Daoy (cell line): ENCODE measurements around the gene TUBD1. TPM values are rescaled to one million over a fixed set of nuclear protein-coding genes. Genes with fewer than 3 reads are reported as not detected.
"Not testable (repeated sequence)": the region's sequence is repeated elsewhere in the genome, so short reads cannot be mapped to it uniquely, and the experiment has no call there.

Experiments
- DNase-seq: peaks from one replicate; pipeline ENCODE4 v3.0.0-alpha.2; 2015; ENCODE audit warnings: low read depth
- total RNA-seq: library from RNA; depleted of rRNA; stranded (reverse); fragments of >200 nt; shearing (Covaris generic); gene quantifications from 2 replicates; pipeline ENCODE4 v1.2.3, GENCODE V29; 2014; rRNA removed

Gene TUBD1, protein sequence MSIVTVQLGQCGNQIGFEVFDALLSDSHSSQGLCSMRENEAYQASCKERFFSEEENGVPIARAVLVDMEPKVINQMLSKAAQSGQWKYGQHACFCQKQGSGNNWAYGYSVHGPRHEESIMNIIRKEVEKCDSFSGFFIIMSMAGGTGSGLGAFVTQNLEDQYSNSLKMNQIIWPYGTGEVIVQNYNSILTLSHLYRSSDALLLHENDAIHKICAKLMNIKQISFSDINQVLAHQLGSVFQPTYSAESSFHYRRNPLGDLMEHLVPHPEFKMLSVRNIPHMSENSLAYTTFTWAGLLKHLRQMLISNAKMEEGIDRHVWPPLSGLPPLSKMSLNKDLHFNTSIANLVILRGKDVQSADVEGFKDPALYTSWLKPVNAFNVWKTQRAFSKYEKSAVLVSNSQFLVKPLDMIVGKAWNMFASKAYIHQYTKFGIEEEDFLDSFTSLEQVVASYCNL
- 16.4 and 19.8 TPM in 2 replicates for total RNA-seq

DNA sequence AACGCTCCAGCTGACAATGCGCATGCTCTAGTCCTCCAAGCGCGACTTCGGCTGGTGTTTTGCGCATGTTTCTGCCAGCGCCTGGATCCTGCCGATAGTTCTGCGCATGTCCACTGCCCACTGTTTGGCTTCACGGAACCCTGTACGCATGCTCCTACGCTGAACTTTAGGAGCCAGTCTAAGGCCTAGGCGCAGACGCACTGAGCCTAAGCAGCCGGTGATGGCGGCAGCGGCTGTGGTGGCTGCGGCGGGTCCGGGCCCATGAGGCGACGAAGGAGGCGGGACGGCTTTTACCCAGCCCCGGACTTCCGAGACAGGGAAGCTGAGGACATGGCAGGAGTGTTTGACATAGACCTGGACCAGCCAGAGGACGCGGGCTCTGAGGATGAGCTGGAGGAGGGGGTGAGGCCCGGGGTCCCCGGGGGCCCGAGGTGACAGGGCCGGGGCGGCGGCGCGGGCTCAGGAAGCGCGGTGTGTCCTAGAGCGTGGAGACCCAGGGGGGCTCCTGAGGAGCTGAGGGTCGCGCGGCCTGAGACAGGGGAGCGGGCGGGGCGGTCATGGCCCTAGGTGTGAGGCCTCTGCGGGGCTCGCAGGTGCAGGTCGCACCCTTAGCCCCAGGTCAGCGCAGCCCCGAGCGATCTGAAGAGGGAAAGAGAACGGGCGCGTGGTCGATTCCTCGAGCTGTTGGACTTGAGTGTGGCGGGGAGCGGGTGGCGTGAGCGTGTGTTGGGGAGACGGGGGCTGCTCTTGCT, at the start of gene TUBD1, which contains the start of gene RPS6KB1:
TSS of gene TUBD1 (minus strand) at position 20 of the 752 bp plus-strand sequence. CDS start 1,941 bp downstream, outside the sequence.
TSS of gene RPS6KB1 (plus strand) at position 198 of the 752 bp plus-strand sequence. CDS start at position 262, 64 bp downstream.
- DNase-seq: peak; percentile 100

DNA sequence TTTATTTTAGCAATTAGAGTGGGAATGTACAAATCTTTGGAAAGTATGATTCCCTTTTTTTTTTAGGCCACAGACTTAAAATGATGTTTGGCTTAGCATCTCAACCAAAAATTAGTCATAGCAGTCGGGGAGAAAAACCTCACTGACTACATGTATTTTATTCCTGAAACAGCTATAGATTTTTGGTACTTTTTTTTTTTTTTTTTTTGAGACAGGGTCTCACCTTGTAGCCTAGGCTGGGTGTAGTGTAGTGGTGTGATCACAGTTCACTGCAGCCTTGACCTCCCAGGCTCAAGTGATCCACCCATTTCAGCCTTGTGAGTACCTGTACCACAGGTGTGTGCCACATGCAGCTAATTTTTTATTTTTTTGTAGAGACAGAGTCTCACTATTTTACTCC, 48.4 kb upstream of the TUBD1 start:
- no peak for DNase-seq

DNA sequence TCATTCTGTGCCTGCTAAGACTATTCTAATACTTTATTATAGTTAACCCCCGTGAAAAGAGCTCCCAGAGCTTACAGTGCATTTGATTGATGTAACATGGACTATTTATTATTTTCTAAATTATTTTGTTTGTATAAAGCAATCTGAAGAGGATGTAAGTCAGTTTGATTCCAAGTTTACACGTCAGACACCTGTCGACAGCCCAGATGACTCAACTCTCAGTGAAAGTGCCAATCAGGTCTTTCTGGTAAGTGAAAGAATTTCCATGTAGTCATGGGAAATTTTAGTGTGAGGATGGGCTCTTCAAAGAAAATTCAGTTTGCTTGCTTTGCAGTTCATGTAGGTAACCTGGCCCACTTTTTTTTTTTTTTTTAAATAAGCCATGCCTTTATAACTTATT, 48.0 kb upstream of the TUBD1 start:
- DNase-seq: not testable (repeated sequence)

DNA sequence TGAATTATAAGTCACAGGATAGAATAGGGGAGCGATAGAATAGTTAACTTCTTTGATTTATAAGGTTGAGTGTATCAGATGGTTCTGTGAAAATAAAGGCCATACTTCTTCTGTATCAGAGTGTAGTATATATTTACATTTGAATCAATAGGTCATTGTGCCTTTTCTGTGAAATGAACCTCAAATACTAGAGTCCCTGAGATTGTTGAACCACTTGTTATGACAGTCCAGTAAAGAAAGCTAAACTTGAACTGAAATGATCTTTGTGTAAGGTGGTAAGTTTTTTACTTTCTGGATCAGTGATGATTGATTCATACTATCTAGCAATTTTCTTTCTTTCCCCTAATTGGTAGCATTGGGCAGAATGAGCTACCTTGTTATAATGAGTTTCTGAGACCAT, 40.6 kb upstream of the TUBD1 start:
- not testable (repeated sequence) for DNase-seq

DNA sequence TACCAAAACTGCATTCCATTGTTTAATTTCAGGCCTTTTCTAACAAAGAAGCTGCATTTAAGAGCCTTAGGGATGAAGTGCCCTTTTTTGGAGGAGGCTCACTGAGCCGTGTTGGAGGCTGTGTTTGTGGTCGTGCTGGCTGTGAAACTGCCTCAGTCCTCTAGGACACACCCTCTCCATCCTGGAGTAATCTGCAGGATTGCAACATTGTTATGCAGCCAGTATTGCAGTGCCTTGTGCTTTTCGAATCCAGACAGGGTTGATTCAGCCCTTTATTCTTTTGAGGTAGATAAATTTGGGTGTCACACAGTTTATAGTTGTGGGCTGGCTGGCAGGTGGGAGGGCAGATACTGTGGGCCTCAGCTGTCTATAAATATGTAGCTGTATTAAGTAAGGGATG, 38.0 kb upstream of the TUBD1 start:
- not testable (repeated sequence) for DNase-seq

DNA sequence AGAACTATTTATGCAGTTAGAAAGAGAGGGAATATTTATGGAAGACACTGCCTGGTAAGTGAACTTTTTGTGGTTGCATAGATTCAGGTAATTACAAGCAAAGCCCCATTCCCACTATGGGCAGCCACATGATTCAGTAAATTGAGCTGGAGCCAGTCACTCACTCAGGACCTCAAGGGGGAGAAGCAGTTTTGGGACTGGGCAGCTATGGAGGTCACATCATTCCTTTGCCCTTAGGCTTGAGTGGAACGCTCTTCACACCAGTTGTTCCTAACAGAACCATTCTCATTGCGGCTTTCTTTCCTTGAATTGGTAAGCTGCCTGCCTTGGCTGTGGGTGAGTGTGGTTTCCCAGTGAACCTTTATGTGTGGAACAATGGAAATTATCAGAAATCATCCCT, 37.4 kb upstream of the TUBD1 start:
- not testable (repeated sequence) for DNase-seq

DNA sequence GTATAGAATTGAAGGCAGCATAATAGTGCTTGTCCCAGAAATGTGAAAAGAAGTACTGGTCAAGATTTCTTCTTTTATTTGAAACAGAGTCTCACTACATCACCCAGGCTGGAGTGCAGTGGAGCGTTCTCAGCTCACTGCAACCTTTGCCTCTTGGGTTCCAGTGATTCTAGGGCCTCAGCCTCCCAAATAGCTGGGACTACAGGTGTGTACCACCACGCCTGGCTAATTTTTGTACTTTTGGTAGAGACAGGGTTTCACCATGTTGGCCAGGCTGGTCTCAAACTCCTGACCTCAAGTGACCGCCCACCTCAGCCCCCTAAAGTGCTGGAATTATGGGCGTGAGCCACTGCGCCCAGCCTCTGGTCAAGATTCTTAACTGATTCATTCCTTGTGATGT, 27.9 kb upstream of the TUBD1 start:
- not testable (repeated sequence) for DNase-seq

DNA sequence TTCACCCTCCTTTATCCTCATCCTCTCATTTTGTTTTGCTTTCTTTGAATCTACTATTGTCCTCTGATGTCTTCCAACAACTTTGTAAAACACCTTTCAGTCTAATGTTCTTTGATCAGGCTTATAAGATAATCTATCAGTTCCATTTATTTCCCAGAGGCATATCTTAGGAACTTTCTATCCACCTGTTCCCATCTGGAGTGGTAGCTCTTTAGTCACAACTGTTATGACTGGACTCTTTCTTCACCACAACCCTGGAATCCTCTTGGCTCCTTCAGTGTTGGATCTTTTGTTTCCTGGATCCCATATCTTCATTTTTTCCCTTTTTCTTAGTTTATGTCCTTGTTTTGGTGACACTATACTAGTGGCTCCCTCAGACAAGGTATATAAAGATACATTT, 23.7 kb upstream of the TUBD1 start:
- DNase-seq: no peak

DNA sequence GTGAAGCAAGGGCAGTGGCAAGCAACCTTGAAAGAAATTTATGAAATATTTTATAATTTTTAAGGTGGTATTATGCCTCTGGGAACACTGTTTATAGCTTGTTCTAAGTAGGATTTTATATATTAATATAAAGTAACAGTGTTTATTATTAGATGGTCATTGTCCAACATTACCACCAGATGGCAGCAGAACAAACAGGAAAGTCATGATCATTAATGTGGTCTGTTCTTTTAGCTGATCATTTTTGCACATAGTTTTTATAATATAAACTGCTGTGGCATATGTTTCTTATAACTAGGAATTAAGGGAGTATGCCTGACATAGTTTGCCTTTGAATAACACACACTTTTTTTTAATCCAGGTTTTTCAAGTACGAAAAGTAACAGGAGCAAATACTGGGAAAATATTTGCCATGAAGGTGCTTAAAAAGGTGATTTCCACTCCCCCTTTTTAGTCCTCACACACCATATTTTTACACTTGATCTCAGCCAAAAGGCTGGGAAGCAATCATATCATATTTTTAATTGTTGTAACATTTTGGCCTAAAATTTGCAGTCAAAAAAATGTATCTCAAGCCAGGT, 21.6 kb upstream of the TUBD1 start:
- peak; percentile 23 for DNase-seq

DNA sequence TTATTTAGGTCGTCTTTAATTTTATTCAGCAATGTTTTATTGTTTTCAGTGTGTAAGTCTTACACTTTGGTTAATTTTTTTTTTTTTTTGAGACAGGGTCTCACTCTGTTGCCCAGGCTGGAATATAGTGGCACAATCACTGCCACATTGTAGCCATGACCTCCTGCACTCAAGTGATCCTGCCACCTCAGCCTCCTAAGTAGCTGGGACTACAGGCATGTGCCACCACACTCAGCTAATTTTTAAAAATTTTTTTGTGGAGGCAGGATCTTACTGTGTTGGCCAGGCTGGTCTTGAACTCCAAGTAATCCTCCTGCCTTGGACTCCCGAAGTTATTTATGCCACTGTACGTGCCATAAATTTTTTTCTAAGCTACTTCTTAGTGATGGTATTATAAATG, 14.7 kb upstream of the TUBD1 start:
- no peak for DNase-seq

DNA sequence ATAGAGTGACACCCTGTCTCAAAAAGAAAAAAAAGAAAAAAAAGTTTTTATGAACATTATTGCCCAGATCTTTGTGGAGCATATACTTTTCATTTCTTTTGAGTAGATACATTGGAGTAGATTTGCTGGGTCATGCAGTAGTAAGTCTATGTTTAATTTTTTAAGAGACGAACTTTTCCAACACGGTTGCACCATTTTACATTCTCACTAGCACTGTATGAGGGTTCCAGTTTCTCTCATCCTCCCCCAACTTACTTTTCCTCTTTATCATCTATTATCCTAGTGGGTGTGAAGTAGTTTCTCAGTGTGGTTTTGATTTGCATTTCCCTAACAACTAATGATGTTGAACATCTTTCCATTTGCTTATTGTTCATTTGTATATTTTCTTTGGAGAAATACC, 10.7 kb upstream of the TUBD1 start:
- no peak for DNase-seq

DNA sequence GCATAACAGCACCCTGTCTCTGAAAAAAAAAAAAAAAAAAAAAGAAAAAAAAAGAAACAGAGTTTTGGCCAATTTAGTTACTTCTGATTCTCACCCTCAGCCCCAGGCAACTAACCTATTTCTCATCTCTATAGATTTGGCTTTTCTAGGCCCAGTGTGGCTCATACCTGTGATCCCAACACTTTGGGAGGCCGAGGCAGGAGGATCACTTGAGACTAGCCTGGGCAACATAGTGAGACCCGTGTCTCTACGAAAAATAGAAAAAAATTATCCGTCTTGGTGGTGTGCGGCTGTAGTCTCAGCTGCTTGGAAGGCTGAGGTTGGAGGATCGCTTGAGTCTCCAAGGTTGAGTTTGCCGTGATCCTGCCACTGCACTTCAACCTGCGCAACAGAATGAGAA, 8.9 kb upstream of the TUBD1 start:
- no peak for DNase-seq

DNA sequence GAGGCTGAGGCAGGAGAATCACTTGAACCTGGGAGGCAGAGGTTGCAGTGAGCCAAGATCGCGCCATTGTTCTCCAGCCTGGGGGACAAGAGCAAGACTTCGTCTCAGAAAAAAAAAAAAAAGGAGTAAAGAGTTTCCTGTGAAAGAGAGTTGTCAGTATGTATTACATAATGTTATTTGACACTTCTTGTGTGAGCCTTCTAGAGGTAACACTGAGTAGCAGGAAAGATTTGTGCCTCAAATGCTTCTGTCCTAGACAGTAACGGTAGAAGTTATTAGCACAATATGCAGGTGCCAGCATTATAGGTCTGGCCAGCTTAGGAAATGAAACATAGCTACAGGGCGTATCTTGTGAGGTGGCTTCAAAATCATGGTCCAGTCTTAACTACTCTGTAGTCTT, 6.4 kb upstream of the TUBD1 start:
- DNase-seq: no peak

DNA sequence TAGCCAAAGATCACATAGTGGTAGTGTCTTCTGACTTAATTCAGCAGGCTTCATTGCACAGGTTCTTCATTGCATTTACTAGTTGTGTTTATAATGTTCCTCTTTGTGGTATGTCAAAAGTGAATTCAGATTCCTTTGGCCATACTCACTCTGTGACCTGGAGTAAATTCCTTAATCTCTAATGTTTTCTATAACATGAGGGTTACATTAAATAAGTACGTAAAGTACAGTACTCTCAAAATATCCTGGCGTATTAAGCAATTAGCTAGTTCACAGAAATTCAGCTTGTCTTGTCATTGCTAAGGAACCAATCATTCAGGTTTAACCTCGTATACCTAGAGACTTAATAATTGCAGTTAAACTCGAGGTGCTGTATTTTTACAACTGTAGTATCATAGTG, 4.3 kb upstream of the TUBD1 start:
- no peak for DNase-seq

DNA sequence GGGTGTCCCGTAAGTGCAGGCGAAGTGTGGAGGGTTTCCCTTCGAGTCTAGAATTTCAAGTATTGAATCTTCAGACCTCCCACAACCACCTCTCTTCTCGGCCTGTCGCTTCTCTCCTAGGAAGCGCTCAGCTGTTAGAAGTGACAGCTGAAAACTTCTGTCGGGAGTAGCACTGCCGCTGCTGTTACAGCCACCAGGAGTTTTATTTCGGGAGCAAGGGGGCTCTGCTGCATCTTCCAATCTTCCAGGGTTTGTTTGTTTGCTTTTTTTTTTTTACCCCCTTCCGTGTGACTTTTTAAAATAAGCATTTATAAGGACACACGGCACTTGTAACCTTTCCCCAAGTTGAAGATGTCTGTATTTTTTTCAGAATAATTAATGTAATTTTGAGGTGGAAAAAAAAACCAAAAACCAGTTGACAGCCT, 945 bp upstream of the TUBD1 start:
- DNase-seq: peak; percentile 28

DNA sequence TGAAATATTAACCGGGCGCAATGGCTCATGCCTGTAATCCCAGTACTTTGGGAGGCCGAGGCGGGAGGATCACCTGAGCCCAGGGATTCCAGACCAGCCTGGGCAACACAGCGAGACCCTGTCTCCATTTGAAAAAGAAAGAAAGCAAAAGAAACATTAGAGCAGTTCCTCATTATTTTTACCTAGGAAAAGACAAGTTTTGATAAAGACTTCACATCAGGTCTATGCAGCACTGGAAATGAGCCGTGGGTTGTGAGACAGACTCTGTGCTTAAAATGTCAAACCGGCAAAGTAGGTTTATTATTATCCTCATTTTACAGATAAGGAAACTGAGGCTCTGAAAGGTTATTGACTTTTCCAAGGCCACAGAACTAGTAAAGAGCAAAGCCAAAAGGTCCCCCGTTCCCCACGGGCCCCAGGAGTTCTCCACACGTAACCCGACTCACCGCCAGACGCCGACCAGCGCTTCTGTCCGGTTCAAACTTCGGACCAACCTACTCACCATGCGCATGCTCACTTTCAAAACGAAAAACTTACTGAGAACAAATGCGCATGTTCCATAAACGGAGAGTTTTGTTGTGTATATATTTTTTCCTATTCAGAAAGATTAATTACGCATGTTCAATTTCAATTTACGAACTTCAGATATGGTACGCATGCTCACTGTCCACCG, 356 bp downstream of the TUBD1 start:
- DNase-seq: no peak

DNA sequence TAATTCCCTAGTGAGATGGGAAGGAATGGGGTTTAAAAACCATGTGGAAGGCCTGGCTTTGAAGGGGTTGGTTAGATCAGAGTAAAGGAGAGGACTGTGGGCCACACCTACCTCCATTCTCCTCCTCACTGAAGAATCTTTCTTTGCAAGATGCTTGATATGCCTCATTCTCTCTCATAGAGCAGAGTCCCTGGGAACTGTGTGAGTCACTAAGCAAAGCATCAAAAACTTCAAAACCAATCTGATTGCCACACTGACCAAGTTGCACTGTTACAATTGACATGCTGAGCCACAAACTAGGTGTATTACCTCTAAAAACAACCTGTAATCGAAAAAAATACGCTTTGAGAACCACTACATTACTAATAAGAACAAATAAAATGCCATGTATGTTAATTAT, 2.0 kb downstream of the TUBD1 start:
- DNase-seq: peak; percentile 14

DNA sequence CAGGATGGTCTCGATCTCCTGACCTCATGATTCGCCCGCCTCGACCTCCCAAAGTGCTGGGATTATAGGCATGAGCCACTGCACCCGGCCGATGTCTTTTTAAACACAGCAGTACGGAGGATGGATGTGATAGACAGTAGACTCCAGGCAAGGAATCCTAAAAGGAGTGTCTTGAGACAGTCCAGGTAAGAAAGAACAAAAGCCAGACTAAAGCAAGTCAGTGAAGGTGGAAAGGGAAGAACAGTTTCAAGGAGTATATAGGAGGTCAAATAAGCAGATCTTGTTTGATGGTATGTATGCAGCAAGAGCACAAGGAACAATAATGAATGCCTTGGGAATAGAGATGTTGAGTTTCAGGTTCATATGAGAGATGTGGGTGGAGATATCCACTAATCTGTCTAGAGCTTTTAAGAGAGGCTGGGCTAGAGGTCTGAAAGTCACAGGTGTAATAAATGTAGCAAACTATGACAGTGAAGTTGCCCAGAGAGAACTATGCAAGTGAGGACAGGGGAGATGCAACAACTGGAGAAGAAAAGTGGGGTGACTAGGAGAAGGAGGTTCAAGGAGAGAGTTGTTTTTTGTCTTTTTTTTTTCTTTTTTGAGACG, 4.5 kb downstream of the TUBD1 start:
- DNase-seq: no peak

DNA sequence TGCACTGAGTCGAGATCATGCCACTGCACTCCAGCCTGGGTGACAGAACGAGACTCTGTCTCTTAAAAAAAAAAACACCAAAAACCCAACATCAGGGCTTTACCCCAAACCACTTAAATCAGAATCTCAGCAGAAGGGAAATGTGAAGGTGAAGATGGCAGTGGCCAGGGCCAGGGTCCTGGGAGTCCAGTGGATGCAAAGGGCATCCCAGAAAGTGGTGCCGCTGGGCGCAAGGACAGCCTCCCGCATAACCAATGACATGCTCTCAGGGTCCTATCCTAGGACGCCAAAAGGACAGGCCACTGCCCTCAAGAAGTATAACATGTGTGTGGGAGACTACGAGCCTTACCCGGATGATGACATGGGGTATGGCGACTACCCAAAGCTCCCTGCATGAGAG, 7.9 kb downstream of the TUBD1 start:
- DNase-seq: no peak

DNA sequence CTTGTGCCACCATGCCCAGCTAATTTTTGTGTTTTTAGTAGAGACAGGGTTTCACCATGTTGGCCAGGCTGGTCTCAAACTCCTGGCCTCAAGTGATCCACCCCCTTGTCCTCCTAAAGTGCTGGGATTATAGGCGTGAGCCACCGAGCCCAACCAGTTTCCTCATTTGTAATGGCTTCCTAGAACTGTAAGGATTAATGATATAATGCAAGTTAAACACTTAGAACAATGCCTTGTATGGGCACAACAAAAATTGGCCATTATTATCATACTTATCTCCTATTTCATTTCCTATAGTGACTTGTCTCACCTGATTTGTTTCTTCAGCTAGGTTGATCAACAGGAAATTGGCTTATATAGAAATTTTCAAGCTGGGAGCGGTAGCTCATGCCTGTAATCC, 14.1 kb downstream of the TUBD1 start:
- no peak for DNase-seq

DNA sequence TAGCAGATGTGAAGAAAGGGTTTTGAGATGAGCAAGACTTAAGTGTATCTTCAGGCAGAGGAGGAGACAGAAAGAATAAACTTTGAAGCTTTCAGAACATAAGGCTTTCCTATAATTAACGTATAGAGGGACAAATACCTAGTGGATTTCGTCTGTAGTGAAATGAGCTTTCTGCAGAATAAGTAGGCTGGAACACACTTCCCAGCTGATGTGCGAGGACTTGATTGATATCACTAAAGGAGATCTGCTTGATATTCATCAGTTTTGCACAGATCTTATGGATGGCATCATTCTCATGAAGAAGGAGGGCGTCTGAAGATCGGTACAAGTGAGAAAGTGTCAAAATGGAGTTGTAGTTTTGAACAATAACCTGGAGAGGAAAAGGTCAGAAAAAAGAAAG, 14.8 kb downstream of the TUBD1 start:
- DNase-seq: no peak
